SK-N-SH (cell line): ENCODE measurements around the gene TRAPPC12. TPM values are rescaled to one million over a fixed set of nuclear protein-coding genes. Genes with fewer than 3 reads are reported as not detected.
"Not testable (repeated sequence)": the region's sequence is repeated elsewhere in the genome, so short reads cannot be mapped to it uniquely, and the experiment has no call there.

Experiments
- CTCF ChIA-PET: fragments of 300-600, 350-600 bp; formaldehyde crosslinking; extraction: SDS; loops from one replicate; lab custom pipeline; 2021; lab: Yijun Ruan, JAX
- POLR2A ChIA-PET: fragments of 350-600 bp; sonication (Branson Sonifier 250); formaldehyde crosslinking; extraction: SDS; loops from one replicate; lab custom pipeline; 2020; ENCODE audit warnings: antibody characterized with exemption, inconsistent platforms; lab: Yijun Ruan, JAX
- DNase-seq: peaks from one replicate; pipeline ENCODE4 v3.0.0; 2012
- H2AFZ ChIP-seq: fragments of 200-600 bp; sonication (generic); 2 replicates; pipeline ENCODE4 v1.8.1; 2016; ENCODE audit warnings: antibody characterized with exemption, mild to moderate bottlenecking, low read depth
- H3F3A ChIP-seq: fragments of 200-600 bp; sonication (generic); replicated peaks from 2 replicates; pipeline ENCODE3; 2016; ENCODE audit warnings: antibody characterized with exemption, mild to moderate bottlenecking; ENCODE audit not compliant: insufficient read depth
- H3K27ac ChIP-seq, 2 experiments: fragments of 200-500 bp in 1 of 2; fragments of 200-600 bp in 1 of 2; sonication (Bioruptor generic) in 1 of 2; sonication (generic), shearing (Covaris generic) in 1 of 2; 2 replicates each; pipeline versions ENCODE4 v1.5.1 to v1.6.1; 2014 to 2016; ENCODE audit warnings: low read depth in 2 of 2, inconsistent platforms in 1 of 2, low read length in 1 of 2, mild to moderate bottlenecking in 1 of 2, mixed read lengths in 1 of 2
- H3K27me3 ChIP-seq: fragments of 200-600 bp; sonication (generic), shearing (Covaris generic); 2 replicates; pipeline ENCODE4 v1.6.1; 2016; ENCODE audit warnings: mixed run types; ENCODE audit not compliant: insufficient read depth
- H3K36me3 ChIP-seq, 2 experiments: fragments of 200-500 bp in 1 of 2; fragments of 200-600 bp in 1 of 2; sonication (Bioruptor generic) in 1 of 2; sonication (generic) in 1 of 2; replicated peaks in 1 of 2; 2 replicates each; pipeline versions ENCODE3 to v1.5.1; 2014 to 2016; ENCODE audit warnings: low read length in 1 of 2, mild to moderate bottlenecking in 1 of 2; ENCODE audit not compliant: insufficient read depth in 2 of 2, control insufficient read depth in 1 of 2
- H3K4me1 ChIP-seq, 2 experiments: fragments of 200-500 bp in 1 of 2; fragments of 200-600 bp in 1 of 2; sonication (Bioruptor generic) in 1 of 2; sonication (generic), shearing (Covaris generic) in 1 of 2; 2 replicates each; pipeline versions ENCODE4 v1.5.1 to v1.6.1; 2014 to 2016; ENCODE audit warnings: low read depth in 1 of 2, low read length in 1 of 2, mixed run types in 1 of 2; ENCODE audit not compliant: insufficient read depth in 2 of 2, control insufficient read depth in 1 of 2
- H3K4me2 ChIP-seq: fragments of 200-600 bp; sonication (generic), shearing (Covaris generic); 2 replicates; pipeline ENCODE4 v1.6.1; 2017; ENCODE audit warnings: mixed run types
- H3K4me3 ChIP-seq, 2 experiments: fragments of 200-500 bp in 1 of 2; fragments of 200-600 bp in 1 of 2; sonication (Bioruptor generic) in 1 of 2; sonication (generic), shearing (Covaris generic) in 1 of 2; 2 replicates each; pipeline versions ENCODE4 v1.5.1 to v1.8.1; 2014 to 2016; ENCODE audit warnings: low read depth in 2 of 2, inconsistent platforms in 1 of 2, low read length in 1 of 2, mild to moderate bottlenecking in 1 of 2, mixed read lengths in 1 of 2, moderate library complexity in 1 of 2
- H3K79me2 ChIP-seq: fragments of 200-600 bp; sonication (generic); 2 replicates; pipeline ENCODE4 v1.8.1; 2017; ENCODE audit warnings: mild to moderate bottlenecking; ENCODE audit not compliant: insufficient read depth
- H3K9ac ChIP-seq: fragments of 200-600 bp; sonication (generic); 2 replicates; pipeline ENCODE4 v1.6.1; 2017; ENCODE audit warnings: mixed run types
- H3K9me2 ChIP-seq: fragments of 200-600 bp; sonication (generic); 2 replicates; pipeline ENCODE4 v1.6.1; 2017; ENCODE audit warnings: mixed run types
- H3K9me3 ChIP-seq: fragments of 200-600 bp; sonication (generic); 2 replicates; pipeline ENCODE4 v1.6.1; 2017; ENCODE audit warnings: mixed run types, mild to moderate bottlenecking, moderate library complexity
- H4K20me1 ChIP-seq: fragments of 200-600 bp; sonication (generic); 2 replicates; pipeline ENCODE4 v1.6.1; 2017; ENCODE audit warnings: mild to moderate bottlenecking, mixed run types; ENCODE audit not compliant: insufficient read depth
- CHD2 ChIP-seq: fragments of 150-350 bp; IDR thresholded peaks from 2 replicates; pipeline ENCODE4 v1.6.1; 2018; ENCODE audit warnings: low read length; ENCODE audit not compliant: partially characterized antibody
- CTCF ChIP-seq: fragments of 200-600 bp; sonication (generic); IDR thresholded peaks from 2 replicates; pipeline ENCODE4 v1.6.1; 2017; ENCODE audit warnings: antibody characterized with exemption, mild to moderate bottlenecking, moderate library complexity
- EP300 ChIP-seq, 2 experiments: IDR thresholded peaks; 2 replicates each; pipeline versions ENCODE4 v1.4.0 to v1.6.1; 2012; ENCODE audit warnings: borderline replicate concordance in 1 of 2, low read depth in 1 of 2, low read length in 1 of 2
- FOSL2 ChIP-seq: IDR thresholded peaks from 2 replicates; pipeline ENCODE4 v1.4.0; 2012; ENCODE audit warnings: low read depth, mild to moderate bottlenecking, moderate library complexity, borderline replicate concordance
- MEF2A ChIP-seq: IDR thresholded peaks from 2 replicates; pipeline ENCODE4 v1.4.0; 2012; ENCODE audit warnings: low read depth, borderline replicate concordance
- RAD21 ChIP-seq: IDR thresholded peaks from 2 replicates; pipeline ENCODE4 v1.6.1; 2012; ENCODE audit warnings: mild to moderate bottlenecking, low read length
- TAF1 ChIP-seq: IDR thresholded peaks from 2 replicates; pipeline ENCODE4 v1.6.1; 2012; ENCODE audit warnings: low read depth, mild to moderate bottlenecking, low read length, moderate library complexity, borderline replicate concordance
- TEAD4 ChIP-seq: IDR thresholded peaks from 2 replicates; pipeline ENCODE4 v1.4.0; 2012; ENCODE audit warnings: mild to moderate bottlenecking, borderline replicate concordance; ENCODE audit not compliant: insufficient read depth
- USF1 ChIP-seq: IDR thresholded peaks from 2 replicates; pipeline ENCODE4 v1.4.0; 2012; ENCODE audit warnings: low read depth, borderline replicate concordance
- YY1 ChIP-seq: IDR thresholded peaks from 2 replicates; pipeline ENCODE4 v1.4.0; 2012; ENCODE audit warnings: low read depth, mild to moderate bottlenecking
- ZBTB33 ChIP-seq: IDR thresholded peaks from 2 replicates; pipeline ENCODE4 v1.4.0; 2012; ENCODE audit warnings: low read depth, borderline replicate concordance
- WGBS: methylation state at CpG from one replicate; pipeline ENCODE4 v1.1.6; 2017; ENCODE audit warnings: low lambda C conversion rate; 5-methylcytosine and 5-hydroxymethylcytosine counted together
- polyA plus RNA-seq, 3 experiments: library from polyadenylated mRNA; depleted of rRNA; stranded (reverse); fragments of >200 nt; gene quantifications; 2 replicates each; pipeline ENCODE4 v1.2.3, GENCODE V29; 2012

TRAPPC12 gene
- polyA plus RNA-seq, 1 of the 3 experiments (the other 2 are of a cell fraction): 83.3 TPM

GRCh38 chr2:3493615-3494007 is 114.1 kb downstream of the TRAPPC12 start:
- peaks cover 4% of the 10 kb centered on the region for H3F3A ChIP-seq
- CTCF ChIA-PET: interaction anchor here (0.6 to 2.4 kb wide), 6 partner anchors 12 to 1584 kb away, joined by 3 to 7 read pairs (median 4); no protein-coding TSS in a partner anchor
- no peak for TF ChIP-seq TAF1
- TF ChIP-seq FOSL2: no peak
- no peak for TF ChIP-seq RAD21
- no peak for TF ChIP-seq TEAD4
- TF ChIP-seq EP300 (IDR thresholded peaks at IDR 0.05; ENCODE audit: borderline replicate concordance in 1 of 2, low read depth in 1 of 2, low read length in 1 of 2): no peak
- TF ChIP-seq CTCF: no peak
- no peak for TF ChIP-seq YY1
- no peak for TF ChIP-seq CHD2
- H3K27me3 ChIP-seq: no peaks in the 10 kb centered on the region
- no peak overlapping the region for H3K4me2 ChIP-seq
- H4K20me1 ChIP-seq: no peaks in the 10 kb centered on the region
- no peak overlapping the region for H3K27ac ChIP-seq
- no peaks in the 10 kb centered on the region for H3K9me2 ChIP-seq
- peak; percentile 87 for DNase-seq
- peaks cover 13 to 15% of the 10 kb centered on the region in 2 experiments for H3K36me3 ChIP-seq
- no peak overlapping the region for H2AFZ ChIP-seq
- no peak overlapping the region for H3K9ac ChIP-seq
- no peaks in the 10 kb centered on the region for H3K79me2 ChIP-seq
- POLR2A ChIA-PET: interaction anchor here (1.0 to 1.3 kb wide), 2 partner anchors 9 to 101 kb away, joined by 3 read pairs; partner anchors contain the start of gene COLEC11
- WGBS: 79% methylated on average over 10 of the region's 10 CpGs
- H3K4me3 ChIP-seq: no peak overlapping the region
- peaks cover 0 to 9% of the 10 kb centered on the region in 2 experiments; a peak in 1 of 4 replicates for H3K4me1 ChIP-seq
- no peaks in the 10 kb centered on the region for H3K9me3 ChIP-seq

GRCh38 chr2:3494984-3495666 is 115.6 kb downstream of the TRAPPC12 start:
- Histone ChIP-seq H3K36me3 (peaks cover 21 to 27% of the 10 kb centered on the region in 2 experiments), H3K27ac (no peak overlapping the region), H3K9ac (no peak overlapping the region), H3K4me2 (no peak overlapping the region)
- DNase-seq: peak; percentile 7
- WGBS: 96% methylated on average over 13 of the region's 13 CpGs
- POLR2A ChIA-PET: no interaction called here
- CTCF ChIA-PET: interaction anchor here (2.4 kb wide), 1 partner anchor 34 kb away, joined by 7 read pairs; no protein-coding TSS in a partner anchor
- no peak for TF ChIP-seq MEF2A
- TF ChIP-seq USF1: no peak
- TF ChIP-seq ZBTB33: no peak
- TF ChIP-seq RAD21: no peak
- TF ChIP-seq, all 33 proteins: peak for 0
- H3F3A ChIP-seq: peaks cover 4% of the 10 kb centered on the region
- H3K79me2 ChIP-seq: no peaks in the 10 kb centered on the region
- H3K9me3 ChIP-seq: no peaks in the 10 kb centered on the region
- H3K4me3 ChIP-seq: no peak overlapping the region
- H3K9me2 ChIP-seq: no peaks in the 10 kb centered on the region
- peaks cover 0 to 9% of the 10 kb centered on the region in 2 experiments; a peak in 1 of 4 replicates for H3K4me1 ChIP-seq
- H2AFZ ChIP-seq: no peak overlapping the region
- no peaks in the 10 kb centered on the region for H4K20me1 ChIP-seq
- H3K27me3 ChIP-seq: no peaks in the 10 kb centered on the region

GRCh38 chr2:3496708-3497080 is 117.2 kb downstream of the TRAPPC12 start:
- H3K9ac ChIP-seq, H3K9me2 ChIP-seq, H3K4me3 ChIP-seq, DNase-seq, H3F3A ChIP-seq, H3K4me2 ChIP-seq, H4K20me1 ChIP-seq, H2AFZ ChIP-seq, H3K27me3 ChIP-seq, POLR2A ChIA-PET, CTCF ChIA-PET, H3K9me3 ChIP-seq, H3K4me1 ChIP-seq, H3K27ac ChIP-seq, H3K79me2 ChIP-seq: not testable (repeated sequence)
- H3K36me3 ChIP-seq: peaks cover 24 to 34% of the 10 kb centered on the region in 2 experiments
- 97% methylated on average over 15 of the region's 15 CpGs for WGBS
